K562 (cell line): ENCODE results near the gene DZIP3. TPM values are rescaled to one million over a fixed set of nuclear protein-coding genes. Genes with fewer than 3 reads are reported as not detected.

Experiments
- ATAC-seq: fragments of 200-7000 bp; cut with Tn5 transposase; 3 replicates; pipeline ENCODE4 v1.9.1; 2020; ENCODE audit warnings: moderate library complexity
- BruUV-seq: library from RNA; stranded (reverse); fragments of 400-500 nt; replicated peaks from 2 replicates; lab custom pipeline; 2021; lab: Mats Ljungman, UMichigan
- CTCF ChIA-PET: fragments of 300-600 bp; formaldehyde crosslinking; extraction: SDS; loops from one replicate; lab custom pipeline; 2021; ENCODE audit warnings: low intra/inter-chr PET ratio; lab: Yijun Ruan, JAX
- POLR2A ChIA-PET: fragments of 300-600, 350-650 bp; sonication (Branson Sonifier 250); formaldehyde crosslinking; extraction: SDS; loops from one replicate; lab custom pipeline; 2021; ENCODE audit warnings: antibody characterized with exemption, inconsistent platforms; lab: Yijun Ruan, JAX
- DNase-seq, 4 experiments: peaks; one replicate each; pipeline versions ENCODE4 v3.0.0 to v3.0.0-alpha.2; 2011 to 2018; ENCODE audit warnings: low spot score in 3 of 4, mixed read lengths in 3 of 4; ENCODE audit errors: extremely low read depth in 1 of 4
- FAIRE-seq: peaks from 2 replicates; lab custom pipeline; 2011; peaks lifted over from hg19 to GRCh38; lab: Jason Lieb, UNC
- H2AFZ ChIP-seq: 2 replicates; pipeline ENCODE4 v1.6.0; 2011; ENCODE audit warnings: low read depth, low read length, control low read depth, inconsistent platforms
- H3K27ac ChIP-seq: fragments of 200-600 bp; 3 replicates; pipeline ENCODE4 v1.8.0; 2011; ENCODE audit warnings: low read depth, mild to moderate bottlenecking, control low read depth, inconsistent platforms, low read length, moderate library complexity, mixed read lengths; ENCODE audit errors: extremely low read depth
- H3K27me3 ChIP-seq, 2 experiments: fragments of 300-600 bp in 1 of 2; 2 replicates in 1 of 2; 3 replicates in 1 of 2; pipeline versions ENCODE4 v1.6.0 to v1.8.0; 2011; ENCODE audit warnings: inconsistent platforms in 2 of 2, low read length in 2 of 2, mild to moderate bottlenecking in 1 of 2, mixed read lengths in 1 of 2, moderate library complexity in 1 of 2; ENCODE audit not compliant: control insufficient read depth in 2 of 2, insufficient read depth in 2 of 2
- H3K36me3 ChIP-seq: fragments of 300-600 bp; 3 replicates; pipeline ENCODE4 v1.8.0; 2011; ENCODE audit warnings: mild to moderate bottlenecking, low read length, inconsistent platforms; ENCODE audit not compliant: control insufficient read depth, insufficient read depth
- H3K4me1 ChIP-seq, 2 experiments: fragments of 200-600 bp in 1 of 2; replicated peaks in 1 of 2; 2 replicates in 1 of 2; 3 replicates in 1 of 2; pipeline versions ENCODE4 v1.5.1 to v1.8.0; 2011; ENCODE audit warnings: inconsistent platforms in 2 of 2, low read length in 2 of 2, mild to moderate bottlenecking in 1 of 2, mixed read lengths in 1 of 2, moderate library complexity in 1 of 2; ENCODE audit not compliant: control insufficient read depth in 2 of 2, insufficient read depth in 2 of 2
- H3K4me2 ChIP-seq: 2 replicates; pipeline ENCODE4 v1.6.1; 2011; ENCODE audit warnings: low read length, control low read depth, inconsistent platforms, mixed read lengths; ENCODE audit not compliant: insufficient read depth
- H3K4me3 ChIP-seq: fragments of 200-600 bp; sonication (generic), shearing (Covaris generic); 2 replicates; pipeline ENCODE4 v1.5.1; 2016; ENCODE audit warnings: control low read depth, inconsistent platforms
- H3K79me2 ChIP-seq: fragments of 200-600 bp; 3 replicates; pipeline ENCODE4 v1.8.0; 2011; ENCODE audit warnings: low read length, inconsistent platforms; ENCODE audit not compliant: control insufficient read depth, insufficient read depth
- H3K9ac ChIP-seq, 2 experiments: 2 replicates each; pipeline versions ENCODE4 v1.6.0 to v1.6.1; 2011; ENCODE audit warnings: low read depth in 2 of 2, low read length in 2 of 2, control low read depth in 1 of 2, inconsistent platforms in 1 of 2, mild to moderate bottlenecking in 1 of 2, mixed read lengths in 1 of 2; ENCODE audit not compliant: insufficient read depth in 1 of 2
- H3K9me1 ChIP-seq: one replicate; pipeline ENCODE4 v1.6.0; 2011; ENCODE audit warnings: inconsistent platforms, mild to moderate bottlenecking, low read length, moderate library complexity; ENCODE audit not compliant: control insufficient read depth, insufficient read depth
- H3K9me3 ChIP-seq: replicated peaks from 2 replicates; pipeline ENCODE4 v1.5.1; 2011; ENCODE audit warnings: low read depth, low read length, inconsistent platforms; ENCODE audit not compliant: control insufficient read depth, insufficient read depth
- H4K20me1 ChIP-seq: replicated peaks from 2 replicates; pipeline ENCODE4 v1.6.1; 2011; ENCODE audit warnings: low read length, inconsistent platforms, mixed read lengths; ENCODE audit not compliant: control insufficient read depth, insufficient read depth
- FIP1L1 ChIP-seq: fragments of 200-400 bp; formaldehyde crosslinking; IDR thresholded peaks from 2 replicates; pipeline ENCODE4 v1.6.1; 2018; ENCODE audit warnings: mild to moderate bottlenecking, low read depth, low read length; ENCODE audit not compliant: poor library complexity, severe bottlenecking
- FUS ChIP-seq: fragments of 200-400 bp; formaldehyde crosslinking; optimal IDR thresholded peaks from 2 replicates; pipeline ENCODE3; 2017; ENCODE audit warnings: low read depth, low read length
- HSF4 ChIP-seq: fragments of 250-450 bp; sonication (Bioruptor Pico); IDR thresholded peaks from 2 replicates; pipeline ENCODE4 v2.1.2; 2022; ENCODE audit warnings: mild to moderate bottlenecking, moderate library complexity, borderline replicate concordance
- SNIP1 ChIP-seq: fragments of 450-650 bp; IDR thresholded peaks from 2 replicates; pipeline ENCODE4 v1.7.1; 2017; ENCODE audit warnings: low read depth, mild to moderate bottlenecking
- SOX6 ChIP-seq: fragments of 450-650 bp; IDR thresholded peaks from 2 replicates; pipeline ENCODE4 v1.6.1; 2014; ENCODE audit warnings: mild to moderate bottlenecking
- SREBF2 ChIP-seq: sonication (generic); formaldehyde crosslinking; IDR thresholded peaks from 2 replicates; pipeline ENCODE4 v1.4.0; 2020; ENCODE audit warnings: mild to moderate bottlenecking, missing genetic modification reagents
- XRCC4 ChIP-seq: IDR thresholded peaks from one replicate; pipeline ENCODE4 v1.6.1; 2011; ENCODE audit not compliant: insufficient read depth, insufficient read length; ENCODE audit errors: extremely low read depth
- WGBS: fragments of 100-300 bp; shearing (Covaris generic); methylation state at CpG from one replicate; pipeline ENCODE4 v1.1.6; 2016; ENCODE audit warnings: low coverage, mixed read lengths; ENCODE audit not compliant: insufficient coverage; ENCODE audit errors: missing lambda C conversion rate; 5-methylcytosine and 5-hydroxymethylcytosine counted together
- in situ Hi-C: fragments of 300-500 bp; cut with MboI; formaldehyde crosslinking; loops from 4 replicates; pipeline ENCODE4 v1.15.0; 2018; ENCODE audit warnings: inconsistent platforms, mixed read lengths
- intact Hi-C: fragments of 100-400 bp; cut with micrococcal nuclease; formaldehyde crosslinking; loops from 2 replicates; pipeline ENCODE4 v1.14.2; 2022
- polyA plus RNA-seq, 8 experiments: library from polyadenylated mRNA; depleted of rRNA in 4 of 8; stranded (reverse) in 5 of 8; unstranded in 3 of 8; fragments of >200 nt; fragmentation: Nextera tagmentation in 2 of 8; fragmentation: Illumina TruSeq in 1 of 8; extraction: Ambion mirVana in 2 of 8; extraction: Trizol in 1 of 8; gene quantifications; 2 replicates each; pipeline versions ENCODE4 v1.2.1 to v1.2.3, GENCODE V29; 2011 to 2014; ENCODE audit warnings: inconsistent platforms in 1 of 8, missing spikeins in 1 of 8
- total RNA-seq, 7 experiments: library from RNA; depleted of rRNA in 6 of 7; stranded (reverse); fragments of >200 nt in 6 of 7; fragmentation: Illumina TruSeq in 2 of 7; extraction: Trizol in 2 of 7; gene quantifications; 2 replicates each; pipeline versions ENCODE4 v1.2.1 to v1.2.3, GENCODE V29; 2011 to 2021; ENCODE audit warnings: low replicate concordance in 1 of 7
- TF ChIP-seq, protein P1 (sequence below): fragments of 450-650 bp; formaldehyde crosslinking; IDR thresholded peaks from 2 replicates; pipeline ENCODE4 v1.4.0; 2022; ENCODE audit warnings: mild to moderate bottlenecking, moderate library complexity
- TF ChIP-seq, protein P2 (sequence below): IDR thresholded peaks from 2 replicates; pipeline ENCODE4 v1.6.1; 2012; ENCODE audit warnings: low read depth, low read length, improper control_type of control experiment, borderline replicate concordance
- TF ChIP-seq, protein P3 (sequence below): fragments of 450-650 bp; IDR thresholded peaks from 2 replicates; pipeline ENCODE4 v1.6.1; 2017; ENCODE audit warnings: mild to moderate bottlenecking, moderate library complexity

Gene DZIP3
- total and polyA plus RNA-seq, 9 of the 15 experiments (the other 6 are each of a cell fraction or from before 2014, with no cell fraction given): 3.5 to 9.7 (median 5.7) TPM

DNA sequence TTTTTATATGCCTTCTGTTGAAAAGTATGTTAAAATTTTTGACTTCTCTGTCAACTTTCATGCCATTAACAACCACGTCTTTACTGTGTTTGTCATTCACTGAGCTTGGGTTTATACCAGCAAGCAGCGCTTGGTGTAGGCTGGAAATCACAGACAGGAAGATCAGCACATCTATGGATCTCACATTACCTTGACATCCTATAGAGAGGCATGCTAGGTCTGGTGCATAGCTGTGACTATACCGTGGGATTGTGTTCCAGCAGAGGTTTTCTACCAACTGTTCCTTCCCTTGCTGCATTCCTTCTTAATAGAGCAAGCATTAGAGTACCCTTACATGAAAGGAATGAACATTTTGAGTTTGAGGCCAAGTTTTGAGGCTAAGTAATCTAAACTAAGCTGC, 53.0 kb downstream of the DZIP3 start:
- ATAC-seq: no peak
- Histone ChIP-seq H3K36me3 (no peaks in the 10 kb centered on the region), H3K4me1 (no peaks in the 10 kb centered on the region), H3K9ac (no peak overlapping the region), H3K9me3 (no peaks in the 10 kb centered on the region), H3K4me2 (no peak overlapping the region), H4K20me1 (no peaks in the 10 kb centered on the region), H3K27ac (no peak overlapping the region), H3K4me3 (no peak overlapping the region), H3K27me3 (no peaks in the 10 kb centered on the region), H2AFZ (no peak overlapping the region), H3K79me2 (no peaks in the 10 kb centered on the region), H3K9me1 (no peaks in the 10 kb centered on the region)
- intact Hi-C loops (no loop called here), in situ Hi-C loops (no loop called here)
- TF ChIP-seq FIP1L1 (no peak), SOX6 (no peak), SNIP1 (no peak)
- DNase-seq: no peak
- 48% methylated on average over 3 of the region's 3 CpGs for WGBS
- no peak for FAIRE-seq
- ChIA-PET POLR2A (no interaction called here), CTCF (no interaction called here)
- BruUV-seq: no TSS peak

DNA sequence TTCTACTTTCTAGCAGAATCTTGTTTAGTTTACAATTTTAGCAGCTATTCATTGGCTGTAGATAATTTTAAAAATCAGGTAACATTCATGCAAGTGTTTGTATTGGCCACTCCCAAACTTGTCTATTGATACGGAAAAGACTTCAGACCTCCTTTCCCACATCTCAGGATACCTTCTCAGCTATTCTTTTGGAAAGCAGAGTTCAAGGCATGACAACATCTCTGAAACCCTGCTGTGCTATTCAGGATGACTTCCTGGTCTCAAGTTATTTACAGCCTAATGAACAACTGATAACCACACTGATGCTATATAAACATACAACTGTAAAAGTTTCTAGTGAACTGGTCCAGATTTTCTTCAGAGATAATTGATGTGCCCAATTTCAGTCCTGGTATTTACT, 55.8 kb downstream of the DZIP3 start:
- Histone ChIP-seq H3K9me3 (no peaks in the 10 kb centered on the region), H3K27ac (no peak overlapping the region), H3K27me3 (no peaks in the 10 kb centered on the region), H3K4me3 (no peak overlapping the region), H3K9me1 (no peaks in the 10 kb centered on the region), H3K4me2 (no peak overlapping the region), H3K9ac (no peak overlapping the region), H3K36me3 (no peaks in the 10 kb centered on the region), H4K20me1 (no peaks in the 10 kb centered on the region), H3K79me2 (no peaks in the 10 kb centered on the region), H3K4me1 (no peaks in the 10 kb centered on the region), H2AFZ (no peak overlapping the region)
- CTCF ChIA-PET: no interaction called here
- BruUV-seq: no TSS peak
- no peak for FAIRE-seq
- WGBS: 86% methylated on average over 1 of the region's 1 CpG
- ATAC-seq: no peak
- no peak for DNase-seq
- POLR2A ChIA-PET: no interaction called here
- intact Hi-C loops (no loop called here), in situ Hi-C loops (no loop called here)
- TF ChIP-seq, protein P1, sequence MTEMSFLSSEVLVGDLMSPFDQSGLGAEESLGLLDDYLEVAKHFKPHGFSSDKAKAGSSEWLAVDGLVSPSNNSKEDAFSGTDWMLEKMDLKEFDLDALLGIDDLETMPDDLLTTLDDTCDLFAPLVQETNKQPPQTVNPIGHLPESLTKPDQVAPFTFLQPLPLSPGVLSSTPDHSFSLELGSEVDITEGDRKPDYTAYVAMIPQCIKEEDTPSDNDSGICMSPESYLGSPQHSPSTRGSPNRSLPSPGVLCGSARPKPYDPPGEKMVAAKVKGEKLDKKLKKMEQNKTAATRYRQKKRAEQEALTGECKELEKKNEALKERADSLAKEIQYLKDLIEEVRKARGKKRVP (CRISPR knock-in tag): no peak
- TF ChIP-seq FUS: no peak
- no peak for TF ChIP-seq XRCC4
- TF ChIP-seq SREBF2 (CRISPR knock-in tag): no peak
- TF ChIP-seq HSF4 (CRISPR knock-in tag): no peak
- TF ChIP-seq, protein P2, sequence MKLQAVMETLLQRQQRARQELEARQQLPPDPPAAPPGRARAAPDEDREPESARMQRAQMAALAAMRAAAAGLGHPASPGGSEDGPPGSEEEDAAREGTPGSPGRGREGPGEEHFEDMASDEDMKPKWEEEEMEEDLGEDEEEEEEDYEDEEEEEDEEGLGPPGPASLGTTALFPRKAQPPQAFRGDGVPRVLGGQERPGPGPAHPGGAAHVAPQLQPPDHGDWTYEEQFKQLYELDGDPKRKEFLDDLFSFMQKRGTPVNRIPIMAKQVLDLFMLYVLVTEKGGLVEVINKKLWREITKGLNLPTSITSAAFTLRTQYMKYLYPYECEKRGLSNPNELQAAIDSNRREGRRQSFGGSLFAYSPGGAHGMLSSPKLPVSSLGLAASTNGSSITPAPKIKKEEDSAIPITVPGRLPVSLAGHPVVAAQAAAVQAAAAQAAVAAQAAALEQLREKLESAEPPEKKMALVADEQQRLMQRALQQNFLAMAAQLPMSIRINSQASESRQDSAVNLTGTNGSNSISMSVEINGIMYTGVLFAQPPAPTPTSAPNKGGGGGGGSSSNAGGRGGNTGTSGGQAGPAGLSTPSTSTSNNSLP: no peak
- TF ChIP-seq, protein P3, sequence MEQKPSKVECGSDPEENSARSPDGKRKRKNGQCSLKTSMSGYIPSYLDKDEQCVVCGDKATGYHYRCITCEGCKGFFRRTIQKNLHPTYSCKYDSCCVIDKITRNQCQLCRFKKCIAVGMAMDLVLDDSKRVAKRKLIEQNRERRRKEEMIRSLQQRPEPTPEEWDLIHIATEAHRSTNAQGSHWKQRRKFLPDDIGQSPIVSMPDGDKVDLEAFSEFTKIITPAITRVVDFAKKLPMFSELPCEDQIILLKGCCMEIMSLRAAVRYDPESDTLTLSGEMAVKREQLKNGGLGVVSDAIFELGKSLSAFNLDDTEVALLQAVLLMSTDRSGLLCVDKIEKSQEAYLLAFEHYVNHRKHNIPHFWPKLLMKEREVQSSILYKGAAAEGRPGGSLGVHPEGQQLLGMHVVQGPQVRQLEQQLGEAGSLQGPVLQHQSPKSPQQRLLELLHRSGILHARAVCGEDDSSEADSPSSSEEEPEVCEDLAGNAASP: no peak
